Endothelial cell of umbilical vein (primary cell): ENCODE data around the gene AKAP6. TPM values are rescaled to one million over a fixed set of nuclear protein-coding genes. Genes with fewer than 3 reads are reported as not detected.

Experiments used
- BruUV-seq: library from RNA; stranded (reverse); fragments of 400-500 nt; replicated peaks from 2 replicates; lab custom pipeline; 2021; lab: Mats Ljungman, UMichigan
- CTCF ChIA-PET: fragments of 300-600, 350-600 bp; sonication (Branson Sonifier 250); formaldehyde crosslinking; loops from one replicate; lab custom pipeline; 2021; ENCODE audit warnings: antibody characterized with exemption, inconsistent platforms; lab: Charles Lee
- POLR2A ChIA-PET: fragments of 300-600, 350-600 bp; sonication (Branson Sonifier 250); formaldehyde crosslinking; loops from one replicate; lab custom pipeline; 2021; ENCODE audit warnings: antibody characterized with exemption, inconsistent platforms; lab: Charles Lee
- DNase-seq: peaks from one replicate; pipeline ENCODE4 v3.0.0-alpha.2; 2011; ENCODE audit warnings: low read depth, low spot score
- FAIRE-seq: peaks from 2 replicates; lab custom pipeline; 2011; peaks lifted over from hg19 to GRCh38; lab: Jason Lieb, UNC
- H2AFZ ChIP-seq: 2 replicates; pipeline ENCODE4 v1.6.0; 2012; ENCODE audit warnings: low read depth, low read length, control low read depth, inconsistent platforms
- H3K27ac ChIP-seq: 2 replicates; pipeline ENCODE4 v1.5.1; 2011; ENCODE audit warnings: low read depth, mild to moderate bottlenecking, control low read depth, low read length, moderate library complexity; ENCODE audit not compliant: insufficient read depth
- H3K27me3 ChIP-seq, 2 experiments: 2 replicates each; pipeline versions ENCODE4 v1.6.0 to v1.6.1; 2011; ENCODE audit warnings: low read length in 2 of 2, mixed read lengths in 1 of 2; ENCODE audit not compliant: control insufficient read depth in 2 of 2, insufficient read depth in 2 of 2
- H3K36me3 ChIP-seq, 2 experiments: 2 replicates in 1 of 2; 3 replicates in 1 of 2; pipeline ENCODE4 v1.5.1; 2011; ENCODE audit warnings: low read length in 2 of 2, mild to moderate bottlenecking in 1 of 2, moderate library complexity in 1 of 2; ENCODE audit not compliant: control insufficient read depth in 2 of 2, insufficient read depth in 2 of 2; ENCODE audit errors: extremely low read depth in 1 of 2
- H3K4me1 ChIP-seq: 3 replicates; pipeline ENCODE4 v1.5.1; 2011; ENCODE audit warnings: mild to moderate bottlenecking, low read length; ENCODE audit not compliant: control insufficient read depth, insufficient read depth; ENCODE audit errors: extremely low read depth
- H3K4me2 ChIP-seq: 2 replicates; pipeline ENCODE4 v1.6.1; 2011; ENCODE audit warnings: low read length, control low read depth, mixed read lengths; ENCODE audit not compliant: insufficient read depth
- H3K4me3 ChIP-seq, 3 experiments: fragments of 200-600 bp in 1 of 3; sonication (generic), shearing (Covaris generic) in 1 of 3; replicated peaks in 1 of 3; 2 replicates each; pipeline ENCODE4 v1.5.1; 2011 to 2016; ENCODE audit warnings: control low read depth in 3 of 3, low read length in 3 of 3, mild to moderate bottlenecking in 2 of 3, inconsistent platforms in 1 of 3, low read depth in 1 of 3, moderate library complexity in 1 of 3; ENCODE audit not compliant: insufficient read depth in 1 of 3
- H3K79me2 ChIP-seq: 2 replicates; pipeline ENCODE4 v1.6.0; 2012; ENCODE audit warnings: low read length, inconsistent platforms; ENCODE audit not compliant: control insufficient read depth, insufficient read depth
- H3K9ac ChIP-seq: replicated peaks from 2 replicates; pipeline ENCODE3; 2011; ENCODE audit warnings: low read length, control low read depth; ENCODE audit not compliant: insufficient read depth; ENCODE audit errors: extremely low read depth
- H3K9me1 ChIP-seq: replicated peaks from 3 replicates; pipeline ENCODE4 v1.6.0; 2011; ENCODE audit warnings: mild to moderate bottlenecking, low read length; ENCODE audit not compliant: control insufficient read depth, insufficient read depth; ENCODE audit errors: extremely low read depth
- H3K9me3 ChIP-seq: replicated peaks from 2 replicates; pipeline ENCODE4 v1.5.1; 2012; ENCODE audit warnings: low read length, inconsistent platforms; ENCODE audit not compliant: control insufficient read depth, insufficient read depth
- H4K20me1 ChIP-seq: replicated peaks from 2 replicates; pipeline ENCODE3; 2011; ENCODE audit warnings: mild to moderate bottlenecking, low read length; ENCODE audit not compliant: control insufficient read depth, insufficient read depth; ENCODE audit errors: extremely low read depth
- EZH2 ChIP-seq: IDR thresholded peaks from 2 replicates; pipeline ENCODE4 v1.6.1; 2012; ENCODE audit warnings: borderline replicate concordance, low read depth, mild to moderate bottlenecking, moderate library complexity, low read length, inconsistent platforms; ENCODE audit not compliant: severe bottlenecking
- FOS ChIP-seq: IDR thresholded peaks from 2 replicates; pipeline ENCODE4 v1.6.1; 2011; ENCODE audit warnings: mild to moderate bottlenecking, low read length, moderate library complexity, borderline replicate concordance; ENCODE audit not compliant: insufficient read depth
- GATA2 ChIP-seq: IDR thresholded peaks from 2 replicates; pipeline ENCODE4 v1.7.0; 2011; ENCODE audit warnings: low read depth, mild to moderate bottlenecking, moderate library complexity, mixed read lengths, low read length; ENCODE audit not compliant: insufficient read length, insufficient read depth
- JUN ChIP-seq: IDR thresholded peaks from 2 replicates; pipeline ENCODE4 v1.6.1; 2011; ENCODE audit warnings: borderline replicate concordance, low read depth; ENCODE audit not compliant: insufficient read length, insufficient read depth
- MYC ChIP-seq: IDR thresholded peaks from one replicate; pipeline ENCODE4 v1.6.1; 2011; ENCODE audit warnings: mild to moderate bottlenecking, low read depth, low read length
- POLR2A ChIP-seq: IDR thresholded peaks from 2 replicates; pipeline ENCODE4 v1.6.1; 2012; ENCODE audit warnings: low read depth, mild to moderate bottlenecking, control low read depth, low read length
- POLR2AphosphoS5 ChIP-seq: IDR thresholded peaks from 2 replicates; pipeline ENCODE4 v1.6.1; 2012; ENCODE audit warnings: low read depth, mild to moderate bottlenecking, control low read depth, low read length, moderate library complexity; ENCODE audit not compliant: insufficient read depth
- dilution Hi-C: fragments of 300-500 bp; cut with MboI; formaldehyde crosslinking; loops from one replicate; pipeline ENCODE4 v1.15.0; 2019; ENCODE audit warnings: low sequenced_read_pairs; ENCODE audit not compliant: extremely low pct_ligation_motif_present
- intact Hi-C: fragments of 100-400 bp; cut with micrococcal nuclease; formaldehyde crosslinking; loops from one replicate; pipeline ENCODE4 v1.10.0; 2022
- polyA plus RNA-seq, 4 experiments: library from polyadenylated mRNA; depleted of rRNA in 3 of 4; stranded (reverse) in 3 of 4; unstranded in 1 of 4; fragments of >200 nt; gene quantifications; 2 replicates each; pipeline versions ENCODE4 v1.2.1 to v1.2.3, GENCODE V29; 2011 to 2012; ENCODE audit warnings: missing spikeins in 1 of 4
- total RNA-seq: library from RNA; stranded (reverse); gene quantifications from 2 replicates; pipeline ENCODE4 v1.2.3, GENCODE V29; 2021
- TF ChIP-seq, protein P1 (sequence below), 2 donors: IDR thresholded peaks; 1 replicate in 1 of 2; 2 replicates in 1 of 2; pipeline ENCODE4 v1.5.1; 2011; ENCODE audit warnings: low read length in 2 of 2, mild to moderate bottlenecking in 2 of 2, moderate library complexity in 2 of 2, control low read depth in 1 of 2, inconsistent platforms in 1 of 2, low read depth in 1 of 2; ENCODE audit not compliant: insufficient read depth in 1 of 2; ENCODE audit errors: extremely low read depth in 1 of 2
- TF ChIP-seq, protein P2 (sequence below): IDR thresholded peaks from 2 replicates; pipeline ENCODE4 v1.6.1; 2011; ENCODE audit not compliant: insufficient read depth, insufficient read length

Gene AKAP6
- total and polyA plus RNA-seq, 2 donors (not counting 3 experiments of a cell fraction or from before 2014, with no cell fraction given), result 0.03 to 0.49 TPM

DNA sequence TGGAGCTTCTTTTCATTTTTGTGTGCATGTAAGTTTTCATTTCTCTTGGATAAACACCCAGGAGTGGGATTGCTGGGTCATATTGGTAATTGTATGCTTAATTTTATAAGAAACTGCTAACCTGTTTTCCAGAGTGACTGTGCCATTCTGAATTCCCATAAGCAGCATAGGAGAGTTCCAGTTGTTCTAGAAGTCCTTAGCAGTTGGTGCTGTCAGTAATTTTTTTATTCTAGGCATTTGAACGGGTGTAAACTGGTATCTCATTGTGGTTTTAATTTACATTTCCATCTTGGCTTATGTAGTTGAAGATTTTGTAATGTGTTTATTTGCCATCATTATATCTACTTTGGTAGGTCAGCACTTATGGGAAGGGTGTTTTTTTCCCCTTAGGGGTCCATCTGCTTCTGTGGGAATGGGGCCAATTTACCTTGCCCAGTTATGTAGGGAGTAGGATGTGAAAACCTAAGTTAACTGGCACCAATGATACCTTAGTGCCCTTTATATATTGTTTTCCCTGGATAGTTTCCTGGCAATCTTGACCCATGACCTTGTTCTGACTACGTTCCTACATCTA, 202.9 kb downstream of the AKAP6 start:
- no peak for FAIRE-seq
- POLR2A ChIA-PET, result no interaction called here

More for the DNA sequence above, 202.9 kb downstream of the AKAP6 start:
- Histone ChIP-seq H4K20me1 (no peaks in the 10 kb centered on the region), H3K4me1 (no peaks in the 10 kb centered on the region), H3K4me2 (no peak overlapping the region), H3K27ac (no peak overlapping the region), H3K79me2 (no peaks in the 10 kb centered on the region), H3K27me3 (no peaks in the 10 kb centered on the region), H3K9ac (no peak overlapping the region), H3K4me3 (no peak overlapping the region), H3K9me3 (no peaks in the 10 kb centered on the region), H2AFZ (no peak overlapping the region), H3K9me1 (no peaks in the 10 kb centered on the region), H3K36me3 (no peaks in the 10 kb centered on the region)
- dilution Hi-C loops, result no loop called here
- CTCF ChIA-PET, result no interaction called here
- no TSS peak for BruUV-seq
- no peak for DNase-seq
- TF ChIP-seq FOS (no peak), POLR2AphosphoS5 (no peak), MYC (no peak), POLR2A (no peak), EZH2 (no peak), JUN (no peak), GATA2 (no peak)
- TF ChIP-seq, protein P1, sequence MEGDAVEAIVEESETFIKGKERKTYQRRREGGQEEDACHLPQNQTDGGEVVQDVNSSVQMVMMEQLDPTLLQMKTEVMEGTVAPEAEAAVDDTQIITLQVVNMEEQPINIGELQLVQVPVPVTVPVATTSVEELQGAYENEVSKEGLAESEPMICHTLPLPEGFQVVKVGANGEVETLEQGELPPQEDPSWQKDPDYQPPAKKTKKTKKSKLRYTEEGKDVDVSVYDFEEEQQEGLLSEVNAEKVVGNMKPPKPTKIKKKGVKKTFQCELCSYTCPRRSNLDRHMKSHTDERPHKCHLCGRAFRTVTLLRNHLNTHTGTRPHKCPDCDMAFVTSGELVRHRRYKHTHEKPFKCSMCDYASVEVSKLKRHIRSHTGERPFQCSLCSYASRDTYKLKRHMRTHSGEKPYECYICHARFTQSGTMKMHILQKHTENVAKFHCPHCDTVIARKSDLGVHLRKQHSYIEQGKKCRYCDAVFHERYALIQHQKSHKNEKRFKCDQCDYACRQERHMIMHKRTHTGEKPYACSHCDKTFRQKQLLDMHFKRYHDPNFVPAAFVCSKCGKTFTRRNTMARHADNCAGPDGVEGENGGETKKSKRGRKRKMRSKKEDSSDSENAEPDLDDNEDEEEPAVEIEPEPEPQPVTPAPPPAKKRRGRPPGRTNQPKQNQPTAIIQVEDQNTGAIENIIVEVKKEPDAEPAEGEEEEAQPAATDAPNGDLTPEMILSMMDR (IDR thresholded peaks at IDR 0.05; ENCODE audit: extremely low read depth in 1 of 2, insufficient read depth in 1 of 2, low read depth in 1 of 2, low read length in 2 of 2), result no peak
- TF ChIP-seq, protein P2, sequence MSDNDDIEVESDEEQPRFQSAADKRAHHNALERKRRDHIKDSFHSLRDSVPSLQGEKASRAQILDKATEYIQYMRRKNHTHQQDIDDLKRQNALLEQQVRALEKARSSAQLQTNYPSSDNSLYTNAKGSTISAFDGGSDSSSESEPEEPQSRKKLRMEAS, result no peak
- intact Hi-C loops, result no loop called here
